Hematopoietic multipotent progenitor cell treated with erythropoietin and hydrocortisone succinate and interleukin-3 and kit ligand, for 4 days (in vitro differentiated cells): ENCODE results near the gene BMPR1B.
A peak's percentile ranks its signal among the peaks of the same experiment; 100 is the strongest.

ENCODE experiments used
- DNase-seq: peaks from one replicate; pipeline ENCODE4 v3.0.0-alpha.2; 2015

Gene BMPR1B

DNA sequence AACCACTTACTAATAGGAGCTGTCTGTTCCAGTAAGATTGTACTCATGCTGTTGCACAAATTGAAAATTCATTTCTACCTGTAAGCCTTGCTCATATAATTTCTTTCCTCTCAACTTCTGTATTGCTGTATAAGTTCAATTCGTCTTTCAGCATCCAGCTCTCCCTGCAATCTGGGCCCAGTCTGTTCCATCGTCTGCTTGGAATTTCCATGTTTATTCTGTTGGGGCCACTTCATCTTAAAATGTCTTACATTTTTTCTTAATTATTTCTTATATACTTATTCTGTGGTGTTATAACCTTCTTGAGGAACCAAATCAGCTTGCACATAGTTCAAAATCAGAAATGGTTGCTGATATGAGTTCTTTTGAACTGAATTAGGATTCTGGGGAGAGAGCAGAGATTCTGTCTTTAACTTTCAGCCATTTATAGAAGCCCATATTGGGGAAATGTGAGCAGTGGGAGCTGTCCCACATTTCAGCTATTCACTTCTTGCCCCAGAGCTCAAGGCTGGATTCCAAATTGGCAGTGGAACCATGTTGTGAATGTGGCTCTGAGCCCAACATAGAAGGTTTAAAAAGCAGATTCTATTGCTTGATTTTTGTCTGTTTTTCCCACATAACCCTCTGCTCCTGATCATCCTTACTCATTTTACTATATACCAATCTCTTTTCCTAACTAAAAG, 291.9 kb downstream of the BMPR1B start:
- DNase-seq = no peak

DNA sequence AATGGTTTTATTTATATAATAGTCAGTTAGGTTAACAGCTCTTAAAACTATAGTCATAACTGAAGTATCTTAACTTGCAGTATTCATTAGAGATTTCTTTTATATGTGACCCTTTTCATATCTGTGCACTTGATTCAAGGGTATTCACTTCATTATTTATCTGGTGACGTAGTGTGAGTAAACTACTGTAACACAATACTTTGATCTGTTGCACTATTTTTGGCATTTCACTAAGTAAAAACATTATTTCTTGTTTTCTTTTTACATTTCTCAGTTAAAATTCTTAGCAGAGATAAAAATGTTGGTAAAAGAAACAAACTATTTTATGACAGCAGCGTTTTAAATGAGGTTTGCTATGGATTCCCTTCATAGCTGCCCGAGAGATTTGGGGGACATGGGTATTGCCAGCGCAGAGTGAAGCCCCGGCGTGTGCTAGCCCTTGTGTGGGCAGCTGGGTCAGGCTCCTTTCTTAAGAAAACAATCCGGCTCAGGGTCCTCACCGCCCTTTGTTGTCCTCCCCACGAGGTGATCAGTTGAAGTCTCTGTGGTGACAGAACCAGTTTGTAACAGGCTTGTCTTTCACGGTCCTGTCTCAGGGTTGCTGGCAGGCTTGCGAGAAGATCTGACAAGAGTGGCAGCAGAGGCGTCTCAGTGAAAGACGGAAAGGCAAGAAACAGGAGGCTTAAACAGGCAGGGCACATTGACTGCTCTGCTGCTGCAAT, 293.4 kb downstream of the BMPR1B start:
- no peak for DNase-seq

DNA sequence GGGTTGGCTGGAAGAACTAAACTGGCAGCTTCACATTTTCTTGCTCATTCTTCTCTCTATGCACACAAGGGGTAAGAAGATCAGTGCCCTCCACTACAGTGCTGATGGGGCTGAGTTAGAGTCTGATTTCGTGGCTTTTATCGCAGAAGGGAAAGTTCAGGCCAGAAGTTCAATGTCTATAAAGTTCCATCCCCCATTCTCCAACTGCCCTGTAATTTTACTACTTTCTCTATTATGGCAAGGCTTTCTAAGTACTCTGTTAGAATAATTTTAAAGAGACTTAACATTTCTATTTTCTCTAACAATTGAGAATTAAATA, 293.9 kb downstream of the BMPR1B start:
- DNase-seq = no peak

DNA sequence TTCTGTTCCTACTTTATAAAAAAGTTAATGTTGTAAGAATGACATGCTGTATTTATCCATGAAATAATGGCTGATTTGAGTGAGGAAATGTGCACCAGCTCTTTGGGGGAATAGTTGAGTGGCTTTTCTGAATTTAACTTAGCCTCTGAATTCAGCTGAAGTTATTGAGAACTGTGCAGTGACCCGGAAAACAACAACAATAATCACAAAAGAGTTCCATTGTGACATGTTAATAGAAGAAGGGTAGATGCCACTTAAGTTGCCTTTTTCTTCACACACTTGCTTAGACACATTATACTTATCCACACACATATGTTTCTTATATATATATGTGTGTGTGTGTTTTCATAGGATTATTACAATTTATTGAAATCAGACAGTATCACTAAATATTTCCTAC, 301.2 kb downstream of the BMPR1B start:
- no peak for DNase-seq

DNA sequence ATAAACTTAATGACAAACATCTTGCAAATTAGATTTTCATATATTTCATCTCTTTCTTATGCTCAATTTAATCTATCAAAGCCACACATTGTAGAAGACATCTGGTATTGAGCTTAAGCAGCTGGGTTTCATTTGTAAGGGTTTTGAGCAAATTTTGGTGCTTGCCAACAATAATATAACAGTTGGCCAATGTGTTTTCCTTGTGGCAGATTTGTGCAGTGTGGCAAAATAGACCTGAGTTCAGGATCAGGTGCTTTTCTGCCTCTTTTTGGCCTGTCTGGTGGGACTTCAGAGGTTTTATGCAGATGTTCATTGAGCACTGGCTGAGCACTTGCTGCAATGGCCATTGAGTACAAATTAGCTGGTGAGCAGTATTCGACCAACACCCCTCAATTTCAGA, 301.9 kb downstream of the BMPR1B start:
- DNase-seq = no peak

DNA sequence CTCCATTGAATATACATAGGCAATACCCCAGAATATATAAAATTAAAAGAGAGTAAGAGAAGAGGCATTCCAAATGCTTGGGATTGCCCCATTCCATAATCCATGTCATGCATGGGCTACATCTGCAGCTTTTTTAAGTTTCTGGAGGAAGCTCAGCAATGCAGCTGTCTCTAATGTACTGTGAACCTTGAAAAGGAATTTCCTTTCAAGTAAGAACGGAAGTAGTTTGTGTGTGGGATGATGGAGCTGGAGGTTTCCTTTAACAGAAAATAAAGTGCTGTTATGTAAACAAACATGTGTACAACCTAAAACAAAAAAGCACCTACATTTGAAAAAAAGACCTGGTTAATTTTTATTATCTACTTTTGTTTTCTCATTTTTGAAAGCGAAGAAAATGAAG, 303.5 kb downstream of the BMPR1B start:
- no peak for DNase-seq

DNA sequence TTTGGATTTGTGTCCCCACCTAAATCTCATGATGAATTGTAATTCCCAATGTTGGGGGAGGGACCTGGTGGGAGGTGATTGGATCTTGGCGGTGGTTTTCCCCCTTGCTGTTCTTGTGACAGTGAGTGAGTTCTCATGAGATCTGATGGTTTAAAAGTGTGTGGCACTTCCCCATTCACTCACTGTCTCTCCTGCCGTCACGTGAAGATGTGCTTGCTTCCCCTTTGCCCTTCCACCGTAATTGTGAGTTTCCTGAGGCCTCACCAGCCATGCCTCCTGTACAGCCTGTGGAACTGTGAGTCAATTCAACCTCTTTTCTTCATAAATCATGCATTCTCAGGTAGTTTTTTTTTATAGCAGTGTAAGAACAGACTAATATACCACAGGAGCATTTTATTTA, 304.0 kb downstream of the BMPR1B start:
- DNase-seq = peak; percentile 54

DNA sequence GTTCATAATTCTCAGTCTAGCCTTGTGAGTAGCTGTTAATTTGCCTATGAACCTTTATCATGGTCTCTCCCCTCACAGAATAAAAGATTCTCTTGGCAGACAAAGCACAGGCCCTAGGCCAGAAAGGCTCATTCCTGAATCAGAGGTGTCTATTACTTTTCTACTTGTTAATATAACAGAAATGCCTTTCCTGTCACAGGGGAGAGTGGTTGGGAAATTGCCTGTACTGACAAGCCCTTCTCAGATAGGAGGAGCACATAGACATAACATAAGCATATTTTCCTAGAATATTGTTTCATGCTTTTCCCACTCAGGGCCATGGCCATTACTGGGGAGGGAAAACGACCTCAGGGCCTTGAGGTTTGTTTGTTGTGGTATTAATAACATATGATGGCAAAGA, 308.3 kb downstream of the BMPR1B start:
- DNase-seq = no peak

DNA sequence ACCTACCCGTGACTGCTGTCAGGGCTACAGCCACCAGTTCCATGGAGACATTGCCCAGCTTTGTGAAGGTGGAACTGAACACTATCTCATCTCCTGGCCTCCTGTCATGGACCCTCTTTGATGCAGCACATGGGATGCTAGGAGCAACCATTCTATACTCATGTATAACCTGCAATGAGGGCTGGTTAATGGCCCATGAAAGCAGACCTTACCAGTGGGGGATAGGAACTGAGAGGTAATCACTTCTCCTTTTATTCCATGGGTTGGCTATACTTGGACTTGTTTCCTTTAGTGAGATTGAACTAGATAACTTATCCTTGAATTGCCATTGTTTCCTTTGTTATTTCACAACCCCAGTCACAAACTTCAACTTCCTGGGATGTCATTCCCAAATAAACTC, 310.6 kb downstream of the BMPR1B start:
- DNase-seq = no peak

DNA sequence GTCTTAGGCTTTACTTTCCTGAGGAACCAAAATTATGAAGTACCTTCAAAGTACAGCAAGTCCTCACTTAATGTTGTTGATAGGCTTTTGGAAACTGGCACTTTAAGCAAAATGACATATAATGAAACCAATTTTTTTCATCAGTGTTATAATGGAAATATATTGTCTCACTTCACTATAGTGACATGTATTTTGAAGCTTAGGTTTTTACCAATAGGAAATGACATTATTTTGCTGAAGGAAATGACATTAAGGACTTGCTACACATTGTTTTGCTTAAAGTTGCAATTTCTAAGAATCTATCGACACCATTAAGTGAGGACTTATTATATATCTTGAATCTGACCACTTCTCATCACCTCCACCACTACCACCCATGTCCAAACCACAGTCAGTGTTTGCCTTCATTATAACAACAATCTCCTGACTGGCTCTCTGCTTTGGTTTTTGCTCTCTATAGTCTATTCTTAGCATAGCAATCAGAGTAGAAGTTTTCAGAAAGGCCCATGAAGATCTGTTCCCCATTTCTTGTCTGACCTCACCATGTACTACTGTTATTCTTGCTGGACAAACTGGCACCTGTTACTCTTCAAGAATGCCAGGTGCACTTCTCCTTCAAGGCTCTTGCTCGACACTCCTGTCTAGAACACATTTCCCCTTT, 311.2 kb downstream of the BMPR1B start:
- no peak for DNase-seq

DNA sequence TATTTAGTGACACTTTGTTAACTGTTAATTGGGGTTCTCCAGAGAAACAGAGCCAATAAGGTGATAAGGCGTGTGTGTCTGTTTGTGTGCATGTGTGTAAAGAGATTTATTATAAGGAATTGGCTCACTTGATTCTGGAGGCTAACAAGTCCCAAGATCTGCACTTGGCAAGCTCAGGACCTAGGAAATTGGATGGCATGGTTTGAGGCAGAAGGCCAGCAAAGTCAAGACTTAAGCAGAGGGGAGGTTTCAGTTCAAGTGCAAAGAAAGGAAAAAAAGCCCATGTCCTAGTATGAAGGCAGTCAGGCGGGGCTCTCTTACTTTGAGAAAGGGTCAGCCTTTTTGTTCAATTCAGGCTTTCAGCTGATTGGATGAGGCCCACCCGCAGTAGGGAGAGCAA, 314.1 kb downstream of the BMPR1B start:
- no peak for DNase-seq

DNA sequence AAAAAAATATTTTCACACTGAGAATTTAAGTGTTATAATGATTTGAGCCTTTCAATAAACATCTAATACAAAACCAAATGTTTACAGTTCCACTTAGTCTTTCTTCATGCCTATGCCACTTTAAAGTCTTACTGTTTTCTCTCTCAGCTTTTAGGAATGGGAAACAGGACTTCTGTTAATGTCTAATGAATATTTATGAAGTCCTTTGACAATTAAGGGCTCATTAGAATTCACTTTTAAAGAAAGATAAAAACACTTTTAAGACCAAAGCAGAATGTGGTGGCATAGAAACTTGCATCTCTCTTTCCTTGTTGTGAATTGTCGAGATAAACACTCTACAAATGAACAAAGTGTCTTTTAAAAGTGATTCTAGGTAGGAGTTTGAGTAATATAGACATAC, 315.9 kb downstream of the BMPR1B start:
- no peak for DNase-seq

DNA sequence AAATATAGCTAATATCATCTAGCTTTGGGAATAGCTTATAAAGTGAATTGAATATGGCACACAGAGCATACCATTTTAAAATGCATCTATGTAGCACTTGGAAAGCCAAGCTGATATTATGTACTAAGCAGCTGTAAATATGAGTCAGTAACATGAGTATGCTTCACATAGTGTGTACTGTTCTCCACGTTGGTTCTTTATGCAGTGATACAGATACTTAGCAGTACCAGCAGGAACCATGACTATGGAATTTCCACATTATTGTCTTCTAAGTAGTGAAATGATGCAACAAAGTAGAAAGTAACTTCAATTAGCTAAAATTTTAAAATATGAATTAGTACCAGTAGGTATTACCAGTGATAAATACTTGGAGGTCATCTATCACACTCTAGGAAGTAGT, 320.1 kb downstream of the BMPR1B start:
- DNase-seq = no peak

DNA sequence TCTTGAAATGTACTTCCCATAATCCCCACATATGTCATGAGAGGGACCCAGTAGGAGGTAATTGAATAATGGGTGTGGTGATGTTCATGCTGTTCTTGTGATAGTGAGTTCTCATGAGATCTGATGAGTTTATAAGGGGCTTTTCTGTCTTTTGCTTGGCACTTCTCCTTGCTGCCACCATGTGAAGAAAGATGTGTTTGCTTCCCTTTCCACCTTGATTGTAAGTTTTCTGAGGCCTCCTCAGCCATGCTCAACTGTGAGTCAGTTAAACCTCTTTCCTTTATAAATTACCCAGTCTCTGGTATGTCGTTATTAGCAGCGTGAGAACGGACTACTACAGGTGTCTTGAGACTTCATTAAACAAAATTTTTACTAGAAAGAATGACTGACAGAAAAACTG, 323.2 kb downstream of the BMPR1B start:
- DNase-seq = no peak

DNA sequence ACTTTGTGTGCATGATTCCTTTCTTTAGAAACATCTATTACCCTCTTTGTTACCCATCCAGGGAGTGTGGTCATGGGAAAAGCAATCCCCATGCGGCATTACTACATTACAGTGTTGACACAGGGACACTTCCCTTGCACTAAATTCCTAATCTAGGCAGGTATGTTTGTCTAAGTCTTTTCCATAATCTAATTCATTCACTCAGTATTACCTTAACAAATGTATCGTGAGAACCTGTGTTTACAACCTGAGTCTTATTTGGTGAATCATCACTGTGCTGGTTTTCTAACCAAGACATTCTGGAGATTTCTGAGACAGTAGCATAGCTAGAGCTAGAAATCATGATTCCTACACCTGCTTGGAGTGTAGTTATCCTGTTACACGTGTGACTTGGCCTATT, 326.8 kb downstream of the BMPR1B start:
- DNase-seq = no peak

DNA sequence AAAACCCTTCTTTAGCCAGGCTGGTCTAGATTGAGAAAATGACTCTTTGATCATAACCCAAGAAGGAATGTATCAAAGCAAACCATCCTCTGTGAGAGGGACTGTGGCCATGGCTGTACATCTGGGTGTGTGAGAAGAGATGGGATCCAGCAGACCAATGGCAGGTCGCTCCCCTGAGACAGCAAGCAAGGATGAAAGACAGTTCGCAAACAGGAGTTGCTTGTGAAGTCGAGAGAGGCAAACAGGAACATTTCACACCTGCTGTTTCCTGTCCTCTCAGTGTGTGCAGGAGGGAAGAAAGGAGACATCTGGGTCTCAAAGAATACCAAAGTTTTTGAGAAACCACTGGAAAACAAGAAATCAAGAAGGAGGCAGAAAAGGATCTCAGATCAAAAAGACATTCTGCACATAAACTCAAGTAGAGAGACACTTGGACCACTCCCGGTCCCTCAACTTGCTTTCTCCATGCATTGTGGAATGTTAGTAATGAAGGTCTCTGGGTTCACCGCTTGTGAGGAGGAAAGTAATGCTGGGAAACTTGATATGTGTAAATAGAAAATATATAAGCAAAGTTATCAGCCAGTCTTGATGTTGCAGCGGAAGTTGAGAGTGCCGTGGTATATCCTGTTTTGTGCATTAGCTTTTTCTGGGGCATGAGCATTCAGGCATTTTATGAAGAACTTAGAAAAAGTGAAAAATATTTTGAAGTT, 327.5 kb downstream of the BMPR1B start:
- DNase-seq = no peak

DNA sequence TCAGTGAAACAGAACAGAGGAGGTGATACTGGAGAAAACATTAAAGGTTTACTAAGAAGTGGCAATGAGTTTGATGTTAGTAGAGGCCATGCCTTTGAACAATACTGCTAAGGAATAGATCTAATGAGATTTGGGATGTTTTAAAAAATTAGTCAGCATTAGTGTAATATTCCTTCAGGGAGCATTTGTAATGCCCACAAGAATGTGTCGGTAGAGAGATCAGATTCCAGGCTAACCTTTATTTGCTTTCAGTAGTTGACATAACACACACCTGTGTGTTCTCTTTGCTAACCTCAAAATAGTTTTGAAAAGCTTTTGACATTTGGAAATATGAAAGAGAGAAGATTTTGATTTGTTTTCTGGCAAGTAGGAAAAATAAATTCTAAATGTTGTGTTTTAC, 328.8 kb downstream of the BMPR1B start:
- no peak for DNase-seq

DNA sequence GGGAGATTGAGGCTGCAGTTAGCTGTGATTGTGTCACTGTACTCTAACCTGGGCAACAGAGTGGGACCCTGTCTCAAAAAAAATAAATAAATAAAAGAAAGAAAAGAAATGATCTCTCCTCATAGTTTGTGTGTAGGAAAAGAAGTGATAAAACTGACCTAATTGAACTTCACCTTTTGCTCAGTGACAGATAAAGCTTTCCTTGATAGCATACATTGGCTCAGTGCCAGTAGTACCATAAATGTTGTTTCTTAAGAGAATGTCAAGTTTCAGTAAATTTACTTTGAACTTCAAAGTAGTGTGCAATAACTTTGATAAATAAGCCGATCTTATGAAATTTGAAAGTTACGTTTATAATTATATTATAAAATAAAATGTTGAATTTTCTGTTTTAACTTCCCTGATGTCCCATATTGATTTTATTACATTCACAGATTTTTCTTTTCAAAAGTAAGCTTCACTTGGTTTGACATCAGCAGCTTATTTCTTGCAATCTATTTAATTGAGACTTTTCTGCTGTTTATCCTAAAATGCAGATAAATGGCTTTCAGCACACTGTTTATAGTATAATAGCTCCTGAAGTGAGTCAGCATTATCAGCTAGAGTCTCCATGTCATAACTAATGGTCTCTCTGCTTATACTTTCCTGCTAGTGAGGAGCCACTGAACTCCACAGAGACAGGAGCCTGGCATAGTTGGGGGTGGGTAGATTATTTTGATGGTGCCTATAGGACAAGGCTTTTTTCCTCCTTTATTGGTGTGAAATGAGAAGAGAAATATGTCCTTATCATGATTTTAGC, 330.1 kb downstream of the BMPR1B start:
- peak; percentile 43 for DNase-seq

DNA sequence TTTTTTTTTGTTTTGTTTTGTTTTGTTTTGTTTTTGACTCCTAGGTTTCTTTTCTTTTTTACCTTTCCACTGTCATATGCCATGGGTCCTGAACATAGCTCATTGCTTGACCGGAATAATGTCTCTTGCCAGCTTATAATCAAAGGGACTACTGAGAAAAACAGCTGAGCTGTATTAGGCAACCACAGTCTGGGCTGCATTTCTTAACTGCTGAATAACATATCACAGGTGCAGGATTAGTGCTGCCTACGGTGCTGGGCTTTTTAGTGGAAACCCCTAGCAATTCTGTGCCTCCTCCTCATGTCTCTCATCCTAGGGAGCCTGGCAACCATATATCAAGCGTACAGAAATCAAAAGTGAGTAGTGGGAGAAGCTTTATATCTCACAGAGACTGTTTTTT, 333.5 kb downstream of the BMPR1B start:
- DNase-seq = peak; percentile 53

DNA sequence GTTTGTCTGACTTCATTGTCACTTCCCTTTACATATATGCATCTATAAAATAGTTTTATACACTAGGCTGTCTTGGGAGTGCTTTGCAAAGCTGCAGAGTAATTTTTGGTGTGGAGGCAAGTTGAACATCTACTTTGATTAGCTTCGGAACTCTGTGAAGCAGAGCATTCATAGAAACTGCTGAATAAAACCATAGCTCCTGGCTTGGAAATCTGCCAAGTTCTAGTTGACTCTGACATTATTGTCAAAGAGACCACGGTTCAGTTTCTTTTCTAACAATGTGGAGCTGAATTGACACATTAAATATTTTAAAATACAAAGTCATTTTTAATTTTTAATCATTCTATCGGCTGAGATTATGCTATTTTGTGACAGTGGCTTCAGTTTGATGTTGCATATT, 335.0 kb downstream of the BMPR1B start:
- peak; percentile 45 for DNase-seq

DNA sequence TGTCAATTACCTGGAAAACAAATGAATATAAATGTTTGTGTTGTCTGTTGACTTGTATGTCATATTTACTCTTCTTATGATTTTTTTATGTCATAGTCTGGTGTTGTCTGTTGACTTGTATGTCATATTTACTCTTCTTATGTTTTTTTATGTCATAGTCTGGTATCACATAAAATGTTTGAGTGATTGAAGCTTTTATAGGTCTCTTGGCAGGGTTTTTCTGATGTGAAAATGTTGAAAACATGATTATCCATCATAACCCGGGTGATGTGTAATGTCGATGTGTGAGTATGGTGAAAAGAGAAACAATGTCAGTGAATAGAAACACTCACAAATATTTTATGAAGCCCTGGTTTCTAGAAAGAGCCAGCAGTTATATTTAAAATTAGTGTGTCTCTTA, 335.7 kb downstream of the BMPR1B start:
- no peak for DNase-seq

DNA sequence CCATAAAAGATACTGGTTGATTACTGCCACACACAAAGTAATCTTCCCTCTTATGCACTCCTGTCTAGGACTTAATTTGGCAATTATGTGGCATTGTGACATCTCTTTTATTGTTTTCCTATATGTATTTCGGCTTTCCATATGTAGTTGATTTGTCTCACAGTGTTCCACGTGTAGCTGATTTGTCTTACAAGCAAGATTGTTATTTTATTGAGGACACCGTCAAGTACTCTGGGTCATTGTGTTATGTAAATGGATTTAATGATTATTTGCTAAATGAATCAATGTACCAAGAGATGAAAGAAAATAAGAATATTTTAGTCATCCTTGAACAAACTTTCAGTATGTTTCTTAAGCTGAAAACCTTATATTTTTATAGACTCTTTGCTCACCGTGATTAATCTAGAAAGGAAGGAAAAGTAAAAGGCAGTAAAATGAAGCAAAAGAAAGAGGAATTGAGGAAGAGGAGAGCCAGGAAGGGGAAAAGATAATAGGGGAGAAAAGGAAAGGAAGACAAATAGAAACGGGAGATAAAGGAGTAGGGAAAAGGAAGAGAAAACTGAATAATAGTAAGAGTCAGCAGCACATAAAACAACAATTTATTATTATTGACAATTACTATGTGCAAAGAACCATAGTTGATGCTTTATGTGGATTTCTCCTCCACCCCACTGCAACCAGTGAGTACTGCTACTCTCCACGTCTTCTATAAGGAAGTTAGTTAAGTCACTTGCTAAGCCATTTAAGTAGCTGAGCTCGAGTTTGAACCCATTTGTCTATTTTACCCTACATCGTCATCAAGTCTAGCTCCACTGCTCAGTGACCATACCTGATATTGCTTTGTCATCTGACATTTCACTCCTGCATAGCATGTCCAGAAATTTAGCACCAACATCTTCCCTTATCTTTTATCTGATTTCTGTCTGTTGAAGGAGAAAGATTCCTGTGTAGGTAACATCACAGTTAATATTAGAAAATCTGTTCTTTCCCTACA, 336.5 kb downstream of the BMPR1B start:
- DNase-seq = no peak
